ENCODE results near the gene GRM8. TPM values are rescaled to one million over a fixed set of nuclear protein-coding genes. Genes with fewer than 3 reads are reported as not detected.

GRM8 gene
- total and polyA plus RNA-seq, 8 donors = 0.25 to 2.8 (median 1.3) TPM; not detected in 4

- Histone ChIP-seq H3K36me3 (no peaks in the 10 kb centered on the region), H3K27ac (no peak overlapping the region), H3K9me3 (no peaks in the 10 kb centered on the region), H3K4me3 (no peak overlapping the region), H3K27me3 (no peaks in the 10 kb centered on the region), H3K4me1 (no peaks in the 10 kb centered on the region)
- no peak for DNase-seq
- TF ChIP-seq CTCF (IDR thresholded peaks at IDR 0.05) (no peak), POLR2A (IDR thresholded peaks at IDR 0.05) (no peak), EP300 (IDR thresholded peaks at IDR 0.05) (no peak), POLR2AphosphoS5 (IDR thresholded peaks at IDR 0.05) (no peak)
- intact Hi-C loops (cut with DNase I; ENCODE audit: low total_unique reads) = no loop called here
These were observed 100.3 kb downstream of the GRM8 start for GRCh38 chr7:127152423-127152822.

GRCh38 chr7:127151379-127151778 is 101.4 kb downstream of the GRM8 start:
- TF ChIP-seq POLR2A (IDR thresholded peaks at IDR 0.05) = no peak
- no peak for TF ChIP-seq EP300 (IDR thresholded peaks at IDR 0.05)
- TF ChIP-seq POLR2AphosphoS5 (IDR thresholded peaks at IDR 0.05) = no peak
- no peak for TF ChIP-seq CTCF (IDR thresholded peaks at IDR 0.05)
- Histone ChIP-seq H3K27me3 (no peaks in the 10 kb centered on the region), H3K36me3 (no peaks in the 10 kb centered on the region), H3K4me3 (no peak overlapping the region), H3K4me1 (no peaks in the 10 kb centered on the region), H3K27ac (no peak overlapping the region), H3K9me3 (no peaks in the 10 kb centered on the region)
- 83 to 91% (median 88%) methylated on average over 8 of the region's 8 CpGs for WGBS, 5 donors
- DNase-seq = no peak
- intact Hi-C loops (cut with DNase I; ENCODE audit: low total_unique reads) = no loop called here

- Histone ChIP-seq H3K27me3 (no peaks in the 10 kb centered on the region), H3K36me3 (no peaks in the 10 kb centered on the region), H3K4me1 (no peaks in the 10 kb centered on the region), H3K4me3 (no peak overlapping the region), H3K27ac (no peak overlapping the region), H3K9me3 (no peaks in the 10 kb centered on the region)
- 40 to 66% (median 48%) methylated on average over 2 of the region's 2 CpGs for WGBS, 5 donors
- intact Hi-C loops (cut with DNase I; ENCODE audit: low total_unique reads) = no loop called here
- DNase-seq = no peak
- no peak for TF ChIP-seq CTCF (IDR thresholded peaks at IDR 0.05)
- no peak for TF ChIP-seq EP300 (IDR thresholded peaks at IDR 0.05)
- TF ChIP-seq POLR2A (IDR thresholded peaks at IDR 0.05) = no peak
- no peak for TF ChIP-seq POLR2AphosphoS5 (IDR thresholded peaks at IDR 0.05)
These were observed 102.2 kb downstream of the GRM8 start for GRCh38 chr7:127150543-127150942.

GRCh38 chr7:127146746-127147536 is 105.8 kb downstream of the GRM8 start:
- 65 to 72% (median 69%) methylated on average over 4 of the region's 4 CpGs for WGBS, 5 donors
- TF ChIP-seq POLR2A (IDR thresholded peaks at IDR 0.05) (no peak), EP300 (IDR thresholded peaks at IDR 0.05) (no peak), CTCF (IDR thresholded peaks at IDR 0.05) (no peak), POLR2AphosphoS5 (IDR thresholded peaks at IDR 0.05) (no peak)
- no peaks in the 10 kb centered on the region for H3K4me1 ChIP-seq
- no peak overlapping the region for H3K4me3 ChIP-seq
- no peaks in the 10 kb centered on the region for H3K27me3 ChIP-seq
- no peaks in the 10 kb centered on the region for H3K9me3 ChIP-seq
- intact Hi-C loops (cut with DNase I; ENCODE audit: low total_unique reads) = no loop called here
- no peak for DNase-seq
- H3K27ac ChIP-seq = no peak overlapping the region
- no peaks in the 10 kb centered on the region for H3K36me3 ChIP-seq

Measured in stomach (tissue), 9 donors.